Loucy (cell line): ENCODE data around the gene RHOH.

ENCODE experiments used
- H2AFZ ChIP-seq: fragments of 200-600 bp; sonication (generic); 2 replicates; pipeline ENCODE4 v1.6.0; 2016; ENCODE audit warnings: antibody characterized with exemption, mild to moderate bottlenecking, low read length, moderate library complexity
- H3F3A ChIP-seq: fragments of 200-600 bp; 2 replicates; pipeline ENCODE4 v1.6.0; 2016; ENCODE audit warnings: antibody characterized with exemption, low read depth, mild to moderate bottlenecking
- H3K27me3 ChIP-seq: fragments of 200-600 bp; sonication (generic); 2 replicates; pipeline ENCODE4 v1.6.1; 2014; ENCODE audit warnings: low read length, mild to moderate bottlenecking; ENCODE audit not compliant: insufficient read depth, poor library complexity, severe bottlenecking
- H3K36me3 ChIP-seq: fragments of 200-600 bp; sonication (generic); 2 replicates; pipeline ENCODE4 v1.6.1; 2016; ENCODE audit warnings: low read length; ENCODE audit not compliant: insufficient read depth
- H3K4me1 ChIP-seq: fragments of 200-600 bp; sonication (generic); 2 replicates; pipeline ENCODE4 v1.5.1; 2014; ENCODE audit warnings: low read length, mild to moderate bottlenecking; ENCODE audit not compliant: insufficient read depth, poor library complexity, severe bottlenecking
- H3K4me2 ChIP-seq: fragments of 200-600 bp; sonication (generic); 2 replicates; pipeline ENCODE4 v1.6.0; 2014; ENCODE audit warnings: antibody characterized with exemption, low read length, low read depth, mild to moderate bottlenecking; ENCODE audit not compliant: poor library complexity, severe bottlenecking
- H3K4me3 ChIP-seq: fragments of 200-600 bp; sonication (generic); 2 replicates; pipeline ENCODE4 v1.5.1; 2014; ENCODE audit warnings: low read length, mild to moderate bottlenecking, mixed read lengths; ENCODE audit not compliant: poor library complexity, severe bottlenecking
- H3K79me2 ChIP-seq: fragments of 200-600 bp; sonication (generic); 2 replicates; pipeline ENCODE4 v1.6.1; 2014; ENCODE audit warnings: low read length; ENCODE audit not compliant: insufficient read depth
- H3K9ac ChIP-seq: fragments of 200-600 bp; sonication (generic); 2 replicates; pipeline ENCODE4 v1.6.0; 2014; ENCODE audit warnings: mild to moderate bottlenecking, low read depth, low read length, moderate library complexity; ENCODE audit not compliant: poor library complexity, severe bottlenecking
- H3K9me2 ChIP-seq: fragments of 200-600 bp; sonication (generic); replicated peaks from 2 replicates; pipeline ENCODE4 v1.6.1; 2016; ENCODE audit warnings: low read depth, low read length, mixed read lengths
- H3K9me3 ChIP-seq: fragments of 200-600 bp; sonication (generic); 2 replicates; pipeline ENCODE4 v1.6.1; 2014; ENCODE audit warnings: mild to moderate bottlenecking, antibody characterized with exemption, low read length, low read depth; ENCODE audit not compliant: insufficient read depth
- H4K20me1 ChIP-seq: fragments of 200-600 bp; sonication (generic); 2 replicates; pipeline ENCODE4 v1.6.0; 2014; ENCODE audit warnings: antibody characterized with exemption, low read length, mild to moderate bottlenecking; ENCODE audit not compliant: insufficient read depth, poor library complexity, severe bottlenecking
- EZH2phosphoT487 ChIP-seq: fragments of 200-600 bp; IDR thresholded peaks from 2 replicates; pipeline ENCODE4 v1.6.1; 2018; ENCODE audit warnings: antibody characterized with exemption, mild to moderate bottlenecking, moderate library complexity, borderline replicate concordance
- TF ChIP-seq, protein P1 (sequence below): fragments of 200-600 bp; sonication (generic); conservative IDR thresholded peaks from 2 replicates; pipeline ENCODE4 v1.5.1; 2014; ENCODE audit warnings: mild to moderate bottlenecking, antibody characterized with exemption, low read length

The RHOH gene

DNA sequence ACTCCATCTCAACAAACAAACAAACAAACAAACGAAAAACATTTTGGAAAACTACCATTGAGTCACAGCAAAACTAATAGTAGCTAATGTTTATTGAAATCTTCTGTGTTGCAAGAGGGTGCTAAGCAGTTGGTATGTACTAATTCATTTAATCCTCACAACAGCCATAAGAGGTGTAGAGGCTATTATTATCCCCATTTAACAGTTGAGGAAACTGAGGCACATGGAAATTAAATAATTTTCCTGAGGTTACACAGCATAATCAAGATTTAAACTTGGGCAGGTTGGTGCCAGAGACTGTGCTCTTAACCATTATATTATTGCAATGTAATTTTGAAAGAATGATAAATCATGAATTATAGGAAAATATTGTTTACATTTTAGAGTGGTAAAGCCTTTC is 17.5 kb upstream of the RHOH start:
- TF ChIP-seq EZH2phosphoT487: no peak
- TF ChIP-seq, protein P1, sequence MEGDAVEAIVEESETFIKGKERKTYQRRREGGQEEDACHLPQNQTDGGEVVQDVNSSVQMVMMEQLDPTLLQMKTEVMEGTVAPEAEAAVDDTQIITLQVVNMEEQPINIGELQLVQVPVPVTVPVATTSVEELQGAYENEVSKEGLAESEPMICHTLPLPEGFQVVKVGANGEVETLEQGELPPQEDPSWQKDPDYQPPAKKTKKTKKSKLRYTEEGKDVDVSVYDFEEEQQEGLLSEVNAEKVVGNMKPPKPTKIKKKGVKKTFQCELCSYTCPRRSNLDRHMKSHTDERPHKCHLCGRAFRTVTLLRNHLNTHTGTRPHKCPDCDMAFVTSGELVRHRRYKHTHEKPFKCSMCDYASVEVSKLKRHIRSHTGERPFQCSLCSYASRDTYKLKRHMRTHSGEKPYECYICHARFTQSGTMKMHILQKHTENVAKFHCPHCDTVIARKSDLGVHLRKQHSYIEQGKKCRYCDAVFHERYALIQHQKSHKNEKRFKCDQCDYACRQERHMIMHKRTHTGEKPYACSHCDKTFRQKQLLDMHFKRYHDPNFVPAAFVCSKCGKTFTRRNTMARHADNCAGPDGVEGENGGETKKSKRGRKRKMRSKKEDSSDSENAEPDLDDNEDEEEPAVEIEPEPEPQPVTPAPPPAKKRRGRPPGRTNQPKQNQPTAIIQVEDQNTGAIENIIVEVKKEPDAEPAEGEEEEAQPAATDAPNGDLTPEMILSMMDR: no peak
- Histone ChIP-seq H3K4me3 (no peak overlapping the region), H4K20me1 (no peaks in the 10 kb centered on the region), H3K27me3 (no peaks in the 10 kb centered on the region), H3K9me3 (no peaks in the 10 kb centered on the region), H2AFZ (no peak overlapping the region), H3K79me2 (no peaks in the 10 kb centered on the region), H3K4me1 (peaks cover 21% of the 10 kb centered on the region), H3K4me2 (no peak overlapping the region), H3K36me3 (no peaks in the 10 kb centered on the region), H3F3A (no peaks in the 10 kb centered on the region), H3K9ac (no peak overlapping the region), H3K9me2 (no peaks in the 10 kb centered on the region)

DNA sequence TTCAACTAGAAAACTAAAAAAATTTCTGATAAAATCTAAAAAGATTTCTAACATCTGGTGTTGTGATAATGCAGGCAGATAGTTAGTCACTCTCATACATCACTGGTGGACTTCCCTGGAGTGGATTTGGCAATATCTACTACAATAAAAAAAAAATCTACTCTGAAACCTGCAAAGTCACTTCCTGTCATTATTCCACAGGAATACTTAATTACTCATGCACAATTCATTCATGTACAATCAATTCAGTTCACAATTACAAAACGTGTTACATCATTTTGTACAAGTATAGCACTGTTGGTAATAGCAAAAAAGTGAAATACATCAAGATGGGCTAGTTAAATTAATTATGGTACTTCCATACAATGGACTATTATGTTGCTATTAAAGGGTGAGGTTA is 16.5 kb upstream of the RHOH start:
- no peaks in the 10 kb centered on the region for H3K36me3 ChIP-seq
- H2AFZ ChIP-seq: no peak overlapping the region
- H3K27me3 ChIP-seq: no peaks in the 10 kb centered on the region
- H3K9me3 ChIP-seq: no peaks in the 10 kb centered on the region
- H3K79me2 ChIP-seq: no peaks in the 10 kb centered on the region
- H3K4me2 ChIP-seq: no peak overlapping the region
- H3K4me1 ChIP-seq: peaks cover 23% of the 10 kb centered on the region
- H4K20me1 ChIP-seq: no peaks in the 10 kb centered on the region
- H3K4me3 ChIP-seq: no peak overlapping the region
- no peaks in the 10 kb centered on the region for H3K9me2 ChIP-seq
- no peak overlapping the region for H3K9ac ChIP-seq
- H3F3A ChIP-seq: no peaks in the 10 kb centered on the region
- TF ChIP-seq, protein P1: no peak
- TF ChIP-seq EZH2phosphoT487: no peak

DNA sequence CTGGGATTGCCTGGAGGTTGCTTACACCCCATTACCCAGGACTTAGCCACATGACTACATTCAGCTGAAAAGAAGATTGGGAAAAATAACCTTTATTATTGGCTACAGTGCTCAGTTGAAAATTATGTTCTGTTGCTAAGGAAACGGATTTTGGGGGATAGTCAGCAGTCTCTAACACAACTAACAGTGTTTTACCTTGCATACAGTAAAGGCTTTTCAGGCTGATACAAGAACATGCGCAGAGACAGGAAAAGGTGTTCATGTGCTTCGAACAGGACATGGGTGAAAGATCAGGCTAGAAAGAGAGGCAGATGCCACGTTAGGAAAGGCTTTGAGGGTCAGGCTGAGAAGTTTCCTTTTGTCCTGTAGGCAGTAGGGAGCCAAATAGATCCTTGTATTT is 14.8 kb upstream of the RHOH start:
- Histone ChIP-seq H3K9me2 (no peaks in the 10 kb centered on the region), H3K27me3 (no peaks in the 10 kb centered on the region), H3K4me1 (peaks cover 35% of the 10 kb centered on the region), H2AFZ (no peak overlapping the region), H3K4me2 (no peak overlapping the region), H3F3A (no peaks in the 10 kb centered on the region), H3K9ac (no peak overlapping the region), H3K36me3 (no peaks in the 10 kb centered on the region), H4K20me1 (no peaks in the 10 kb centered on the region), H3K79me2 (no peaks in the 10 kb centered on the region), H3K9me3 (no peaks in the 10 kb centered on the region), H3K4me3 (no peak overlapping the region)
- no peak for TF ChIP-seq EZH2phosphoT487
- TF ChIP-seq, protein P1: no peak
